ENCODE measurements around the gene RNF141. TPM values are rescaled to one million over a fixed set of nuclear protein-coding genes. Genes with fewer than 3 reads are reported as not detected.

Gene RNF141
- total RNA-seq, 1 experiment from 2014 or later, result 23.2 TPM

DNA sequence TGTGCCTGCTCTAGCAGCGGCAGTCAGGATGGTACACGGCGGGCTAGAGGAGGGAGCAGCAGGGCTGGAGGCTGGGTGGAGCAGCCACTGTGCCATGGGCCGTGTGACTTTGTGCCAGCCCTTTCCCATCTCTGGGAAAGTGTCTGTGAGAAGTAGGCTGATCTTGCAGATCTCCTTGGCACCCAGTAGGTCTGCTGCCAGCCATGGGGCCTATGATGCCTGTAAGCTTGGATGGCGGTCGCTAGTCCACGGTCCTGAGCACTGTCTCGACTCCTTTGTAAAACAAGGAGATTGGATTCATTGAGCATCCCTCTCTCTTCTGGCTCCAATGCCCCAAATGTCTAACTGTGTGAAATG lies 63.3 kb downstream of the RNF141 start (continued):
- TF ChIP-seq, protein P1, sequence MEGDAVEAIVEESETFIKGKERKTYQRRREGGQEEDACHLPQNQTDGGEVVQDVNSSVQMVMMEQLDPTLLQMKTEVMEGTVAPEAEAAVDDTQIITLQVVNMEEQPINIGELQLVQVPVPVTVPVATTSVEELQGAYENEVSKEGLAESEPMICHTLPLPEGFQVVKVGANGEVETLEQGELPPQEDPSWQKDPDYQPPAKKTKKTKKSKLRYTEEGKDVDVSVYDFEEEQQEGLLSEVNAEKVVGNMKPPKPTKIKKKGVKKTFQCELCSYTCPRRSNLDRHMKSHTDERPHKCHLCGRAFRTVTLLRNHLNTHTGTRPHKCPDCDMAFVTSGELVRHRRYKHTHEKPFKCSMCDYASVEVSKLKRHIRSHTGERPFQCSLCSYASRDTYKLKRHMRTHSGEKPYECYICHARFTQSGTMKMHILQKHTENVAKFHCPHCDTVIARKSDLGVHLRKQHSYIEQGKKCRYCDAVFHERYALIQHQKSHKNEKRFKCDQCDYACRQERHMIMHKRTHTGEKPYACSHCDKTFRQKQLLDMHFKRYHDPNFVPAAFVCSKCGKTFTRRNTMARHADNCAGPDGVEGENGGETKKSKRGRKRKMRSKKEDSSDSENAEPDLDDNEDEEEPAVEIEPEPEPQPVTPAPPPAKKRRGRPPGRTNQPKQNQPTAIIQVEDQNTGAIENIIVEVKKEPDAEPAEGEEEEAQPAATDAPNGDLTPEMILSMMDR (IDR thresholded peaks at IDR 0.05), result no peak

DNA sequence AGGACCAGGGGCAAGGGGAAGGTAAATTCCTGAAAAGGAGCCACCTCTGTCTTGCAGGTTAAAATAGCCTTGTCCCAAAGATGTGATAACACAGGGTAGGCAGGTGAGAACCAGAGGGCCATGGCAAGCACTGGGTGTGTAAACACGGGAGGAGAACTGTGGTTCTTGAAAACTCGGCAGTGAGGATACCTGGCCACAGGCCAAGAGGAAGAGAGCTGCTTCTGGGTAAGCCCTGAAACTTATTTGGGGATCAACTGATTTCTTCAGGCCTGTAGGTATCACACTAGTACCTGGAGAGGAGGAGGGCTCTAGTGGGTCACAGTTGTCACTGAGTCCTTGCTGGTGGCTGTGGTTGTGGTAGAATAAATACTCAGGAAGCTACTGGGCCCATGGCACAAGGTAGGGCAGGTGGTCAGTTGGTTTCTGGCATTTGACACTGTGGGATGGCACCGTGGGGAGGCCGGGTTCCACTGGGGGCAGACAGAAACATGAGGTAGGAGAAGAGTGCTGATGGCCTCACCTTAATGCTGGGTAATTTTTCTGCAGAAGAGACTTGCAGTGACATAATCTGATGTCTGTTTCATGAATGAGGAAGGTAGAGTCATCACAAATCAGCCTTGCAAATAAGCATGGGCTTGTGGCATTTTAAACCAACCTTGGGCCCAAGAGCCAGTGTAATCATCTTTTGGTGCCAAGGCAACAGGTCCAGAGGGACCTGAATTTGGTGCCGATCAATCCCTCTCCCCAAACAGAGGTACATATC lies 63.9 kb downstream of the RNF141 start:
- no peak overlapping the region for H3K4me3 Mint-ChIP-seq
- H3K36me3 Mint-ChIP-seq, result no peaks in the 10 kb centered on the region
- ATAC-seq (no peak), DNase-seq (ENCODE audit: low spot score) (no peak)
- POLR2A ChIA-PET, result no interaction called here
- H3K9me3 Mint-ChIP-seq, result no peaks in the 10 kb centered on the region
- H3K4me1 Mint-ChIP-seq, result peaks cover 9% of the 10 kb centered on the region
- TF ChIP-seq ZNF138 (CRISPR knock-in tag; conservative IDR thresholded peaks at IDR 0.05) (no peak), GABPB1 (CRISPR knock-in tag; IDR thresholded peaks at IDR 0.05) (no peak)
- 0 out of 2 replicates have a peak overlapping the region, but pooled peaks have one; percentile 17 for H3K27ac Mint-ChIP-seq
- no peaks in the 10 kb centered on the region for H3K27me3 Mint-ChIP-seq (ENCODE audit: low read depth)
- CTCF ChIA-PET, result interaction anchor here (1.1 kb wide), 1 partner anchor 64 kb away, joined by 3 read pairs; the partner anchor contains the start of gene RNF141

DNA sequence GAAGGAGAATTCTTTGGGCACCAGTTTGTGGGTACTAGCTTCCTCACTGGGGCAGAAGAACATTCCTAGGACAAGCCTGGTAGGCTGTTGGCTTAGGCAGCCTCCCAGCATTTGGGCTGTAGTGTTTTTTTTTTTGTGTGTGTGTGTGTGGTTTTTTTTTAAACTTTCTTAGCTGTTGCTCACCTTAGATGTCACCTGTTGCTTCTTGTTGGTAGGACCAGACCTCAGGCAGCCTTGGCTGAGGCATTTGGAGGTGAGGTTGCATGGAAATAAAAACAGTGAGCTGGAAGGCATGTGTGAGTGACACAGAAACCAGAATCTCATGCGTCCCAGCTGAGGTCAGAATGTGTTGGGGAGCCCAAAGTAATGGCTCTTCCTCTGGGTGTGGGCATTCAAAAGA lies 64.6 kb downstream of the RNF141 start:
- POLR2A ChIA-PET, result no interaction called here
- no peak for TF ChIP-seq ETV6 (CRISPR knock-in tag; IDR thresholded peaks at IDR 0.05)
- TF ChIP-seq FOXJ3 (CRISPR knock-in tag; IDR thresholded peaks at IDR 0.05; ENCODE audit: borderline replicate concordance), result no peak
- TF ChIP-seq ZBTB21 (CRISPR knock-in tag; IDR thresholded peaks at IDR 0.05; ENCODE audit: borderline replicate concordance), result no peak
- TF ChIP-seq EMX1 (CRISPR knock-in tag; IDR thresholded peaks at IDR 0.05), result no peak
- TF ChIP-seq ZNF317 (CRISPR knock-in tag; IDR thresholded peaks at IDR 0.05; ENCODE audit: borderline replicate concordance, low read depth), result no peak
- TF ChIP-seq, protein P2, sequence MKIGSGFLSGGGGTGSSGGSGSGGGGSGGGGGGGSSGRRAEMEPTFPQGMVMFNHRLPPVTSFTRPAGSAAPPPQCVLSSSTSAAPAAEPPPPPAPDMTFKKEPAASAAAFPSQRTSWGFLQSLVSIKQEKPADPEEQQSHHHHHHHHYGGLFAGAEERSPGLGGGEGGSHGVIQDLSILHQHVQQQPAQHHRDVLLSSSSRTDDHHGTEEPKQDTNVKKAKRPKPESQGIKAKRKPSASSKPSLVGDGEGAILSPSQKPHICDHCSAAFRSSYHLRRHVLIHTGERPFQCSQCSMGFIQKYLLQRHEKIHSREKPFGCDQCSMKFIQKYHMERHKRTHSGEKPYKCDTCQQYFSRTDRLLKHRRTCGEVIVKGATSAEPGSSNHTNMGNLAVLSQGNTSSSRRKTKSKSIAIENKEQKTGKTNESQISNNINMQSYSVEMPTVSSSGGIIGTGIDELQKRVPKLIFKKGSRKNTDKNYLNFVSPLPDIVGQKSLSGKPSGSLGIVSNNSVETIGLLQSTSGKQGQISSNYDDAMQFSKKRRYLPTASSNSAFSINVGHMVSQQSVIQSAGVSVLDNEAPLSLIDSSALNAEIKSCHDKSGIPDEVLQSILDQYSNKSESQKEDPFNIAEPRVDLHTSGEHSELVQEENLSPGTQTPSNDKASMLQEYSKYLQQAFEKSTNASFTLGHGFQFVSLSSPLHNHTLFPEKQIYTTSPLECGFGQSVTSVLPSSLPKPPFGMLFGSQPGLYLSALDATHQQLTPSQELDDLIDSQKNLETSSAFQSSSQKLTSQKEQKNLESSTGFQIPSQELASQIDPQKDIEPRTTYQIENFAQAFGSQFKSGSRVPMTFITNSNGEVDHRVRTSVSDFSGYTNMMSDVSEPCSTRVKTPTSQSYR (CRISPR knock-in tag; IDR thresholded peaks at IDR 0.05), result no peak
- no peak for TF ChIP-seq NFATC4 (CRISPR knock-in tag; IDR thresholded peaks at IDR 0.05)
- no peak for TF ChIP-seq ZNF416 (CRISPR knock-in tag; IDR thresholded peaks at IDR 0.05)
- CTCF ChIA-PET, result interaction anchor here (0.6 to 1.1 kb wide), 2 partner anchors 20 to 64 kb away, joined by 3 read pairs; partner anchors contain the start of gene RNF141

DNA sequence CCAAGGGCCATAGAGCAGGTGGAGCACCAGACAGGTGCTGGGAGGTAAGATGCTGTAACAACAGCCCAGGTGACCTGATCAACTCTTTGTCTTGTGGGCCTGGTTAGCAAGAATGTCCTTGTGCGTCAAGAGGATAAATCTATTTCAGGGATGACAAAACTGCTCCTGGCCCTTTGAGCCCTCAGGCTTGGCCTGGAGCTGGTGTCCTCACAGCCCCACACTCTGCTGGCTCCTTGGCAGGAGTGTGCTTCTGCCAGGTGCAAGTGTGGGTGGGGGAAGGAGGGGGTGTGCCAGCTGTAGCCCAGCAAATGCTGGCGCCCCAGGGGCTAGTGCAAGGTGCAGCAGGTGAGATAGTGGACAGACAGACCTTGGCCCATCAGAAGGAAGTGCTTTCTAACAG lies 66.4 kb downstream of the RNF141 start:
- DNase-seq (ENCODE audit: low spot score), result no peak
- Mint-ChIP-seq H3K36me3 (no peaks in the 10 kb centered on the region), H3K4me3 (no peak overlapping the region), H3K9me3 (peaks cover 18% of the 10 kb centered on the region), H3K27ac (no peak overlapping the region), H3K27me3 (ENCODE audit: low read depth) (no peaks in the 10 kb centered on the region), H3K4me1 (peaks cover 9% of the 10 kb centered on the region)
- ATAC-seq, result no peak
- CTCF ChIA-PET, result no interaction called here
- POLR2A ChIA-PET, result no interaction called here
- TF ChIP-seq, protein P3, sequence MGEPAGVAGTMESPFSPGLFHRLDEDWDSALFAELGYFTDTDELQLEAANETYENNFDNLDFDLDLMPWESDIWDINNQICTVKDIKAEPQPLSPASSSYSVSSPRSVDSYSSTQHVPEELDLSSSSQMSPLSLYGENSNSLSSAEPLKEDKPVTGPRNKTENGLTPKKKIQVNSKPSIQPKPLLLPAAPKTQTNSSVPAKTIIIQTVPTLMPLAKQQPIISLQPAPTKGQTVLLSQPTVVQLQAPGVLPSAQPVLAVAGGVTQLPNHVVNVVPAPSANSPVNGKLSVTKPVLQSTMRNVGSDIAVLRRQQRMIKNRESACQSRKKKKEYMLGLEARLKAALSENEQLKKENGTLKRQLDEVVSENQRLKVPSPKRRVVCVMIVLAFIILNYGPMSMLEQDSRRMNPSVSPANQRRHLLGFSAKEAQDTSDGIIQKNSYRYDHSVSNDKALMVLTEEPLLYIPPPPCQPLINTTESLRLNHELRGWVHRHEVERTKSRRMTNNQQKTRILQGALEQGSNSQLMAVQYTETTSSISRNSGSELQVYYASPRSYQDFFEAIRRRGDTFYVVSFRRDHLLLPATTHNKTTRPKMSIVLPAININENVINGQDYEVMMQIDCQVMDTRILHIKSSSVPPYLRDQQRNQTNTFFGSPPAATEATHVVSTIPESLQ (CRISPR knock-in tag; IDR thresholded peaks at IDR 0.05), result no peak
- TF ChIP-seq, protein P4, sequence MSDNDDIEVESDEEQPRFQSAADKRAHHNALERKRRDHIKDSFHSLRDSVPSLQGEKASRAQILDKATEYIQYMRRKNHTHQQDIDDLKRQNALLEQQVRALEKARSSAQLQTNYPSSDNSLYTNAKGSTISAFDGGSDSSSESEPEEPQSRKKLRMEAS (CRISPR knock-in tag; IDR thresholded peaks at IDR 0.05), result no peak
- TF ChIP-seq SP1 (CRISPR knock-in tag; conservative IDR thresholded peaks at IDR 0.05), result no peak
- TF ChIP-seq, protein P2 (CRISPR knock-in tag; IDR thresholded peaks at IDR 0.05), result no peak
- no peak for TF ChIP-seq NR2C2 (CRISPR knock-in tag; IDR thresholded peaks at IDR 0.05)
- TF ChIP-seq KAT7 (CRISPR knock-in tag; IDR thresholded peaks at IDR 0.05; ENCODE audit: borderline replicate concordance), result no peak

More for the DNA sequence above, 64.6 kb downstream of the RNF141 start:
- H3K27me3 Mint-ChIP-seq (ENCODE audit: low read depth), result no peaks in the 10 kb centered on the region
- no peak for DNase-seq (ENCODE audit: low spot score)
- H3K4me1 Mint-ChIP-seq, result peaks cover 9% of the 10 kb centered on the region
- H3K27ac Mint-ChIP-seq, result no peak overlapping the region
- H3K4me3 Mint-ChIP-seq, result no peak overlapping the region
- H3K9me3 Mint-ChIP-seq, result peaks cover 4% of the 10 kb centered on the region; the same call in 1 of the 2 replicates
- ATAC-seq, result no peak
- no peaks in the 10 kb centered on the region for H3K36me3 Mint-ChIP-seq

Measured in WTC11 (cell line).